ENCODE results near the gene CHRNA3.

GRCh38 chr15:78640527-78641101 is 19.8 kb upstream of the CHRNA3 start:
- TF ChIP-seq CTCF (IDR thresholded peaks at IDR 0.05) = no peak
- TF ChIP-seq POLR2A (IDR thresholded peaks at IDR 0.05) = no peak
